GM13977 (cell line): ENCODE measurements around the gene PRM3.

Experiments used
- DNase-seq: peaks from one replicate; pipeline ENCODE4 v3.0.0; 2012; ENCODE audit warnings: low spot score
- in situ Hi-C: fragments of 300-500 bp; cut with MboI; formaldehyde crosslinking; loops from one replicate; pipeline ENCODE4 v1.12.0; 2022; ENCODE audit warnings: low sequenced_read_pairs, low pct_unique_long_range_greater_than_20kb, mixed read lengths, inconsistent platforms; ENCODE audit not compliant: unreplicated experiment
- TF ChIP-seq, protein P1 (sequence below): IDR thresholded peaks from 2 replicates; pipeline ENCODE4 v1.5.1; 2012; ENCODE audit warnings: mild to moderate bottlenecking, control low read depth; ENCODE audit not compliant: insufficient read depth; ENCODE audit errors: extremely low read depth, missing control alignments

Gene PRM3

DNA sequence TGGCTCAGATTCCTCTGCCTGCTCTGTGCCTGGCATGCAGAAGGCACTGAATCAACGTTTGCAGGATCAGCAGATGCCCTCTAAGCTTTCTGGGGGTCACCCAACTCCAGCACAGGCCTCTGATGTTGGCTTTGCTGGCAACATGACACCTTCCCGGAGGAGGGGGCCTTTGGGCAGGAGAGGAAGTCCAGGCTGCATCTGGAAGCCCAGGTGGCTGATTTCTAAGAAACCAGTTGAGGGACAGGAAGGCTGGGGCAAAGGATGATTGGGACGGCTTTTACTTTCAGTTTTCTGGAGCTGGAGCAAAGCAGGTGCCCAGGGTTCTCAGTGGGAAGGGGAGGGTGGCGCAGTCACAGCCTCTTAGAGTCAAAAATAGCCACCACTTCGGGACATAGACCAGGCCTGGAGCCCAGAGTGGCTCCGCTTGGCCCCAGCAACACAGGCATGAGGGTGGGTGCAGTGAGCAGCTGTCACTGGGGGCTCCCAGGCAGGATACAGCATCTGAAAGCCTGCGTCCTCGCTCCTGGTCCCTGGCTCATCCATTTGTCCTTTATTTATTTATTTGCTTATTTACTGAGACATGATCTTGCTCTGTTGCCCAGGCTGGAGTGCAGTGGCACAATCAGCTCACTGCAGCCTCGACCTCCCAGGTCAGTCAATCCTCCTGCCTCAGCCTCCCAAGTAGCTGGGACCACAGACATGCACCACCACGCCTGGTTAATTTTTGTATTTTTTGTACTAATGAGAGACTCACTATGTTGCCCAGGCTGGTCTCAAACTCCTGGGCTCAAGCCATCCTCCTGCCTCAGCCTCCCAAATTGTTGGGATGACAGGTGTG lies 32.6 kb downstream of the PRM3 start:
- DNase-seq, result no peak
- TF ChIP-seq, protein P1, sequence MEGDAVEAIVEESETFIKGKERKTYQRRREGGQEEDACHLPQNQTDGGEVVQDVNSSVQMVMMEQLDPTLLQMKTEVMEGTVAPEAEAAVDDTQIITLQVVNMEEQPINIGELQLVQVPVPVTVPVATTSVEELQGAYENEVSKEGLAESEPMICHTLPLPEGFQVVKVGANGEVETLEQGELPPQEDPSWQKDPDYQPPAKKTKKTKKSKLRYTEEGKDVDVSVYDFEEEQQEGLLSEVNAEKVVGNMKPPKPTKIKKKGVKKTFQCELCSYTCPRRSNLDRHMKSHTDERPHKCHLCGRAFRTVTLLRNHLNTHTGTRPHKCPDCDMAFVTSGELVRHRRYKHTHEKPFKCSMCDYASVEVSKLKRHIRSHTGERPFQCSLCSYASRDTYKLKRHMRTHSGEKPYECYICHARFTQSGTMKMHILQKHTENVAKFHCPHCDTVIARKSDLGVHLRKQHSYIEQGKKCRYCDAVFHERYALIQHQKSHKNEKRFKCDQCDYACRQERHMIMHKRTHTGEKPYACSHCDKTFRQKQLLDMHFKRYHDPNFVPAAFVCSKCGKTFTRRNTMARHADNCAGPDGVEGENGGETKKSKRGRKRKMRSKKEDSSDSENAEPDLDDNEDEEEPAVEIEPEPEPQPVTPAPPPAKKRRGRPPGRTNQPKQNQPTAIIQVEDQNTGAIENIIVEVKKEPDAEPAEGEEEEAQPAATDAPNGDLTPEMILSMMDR, result no peak
- in situ Hi-C loops, result no loop called here

DNA sequence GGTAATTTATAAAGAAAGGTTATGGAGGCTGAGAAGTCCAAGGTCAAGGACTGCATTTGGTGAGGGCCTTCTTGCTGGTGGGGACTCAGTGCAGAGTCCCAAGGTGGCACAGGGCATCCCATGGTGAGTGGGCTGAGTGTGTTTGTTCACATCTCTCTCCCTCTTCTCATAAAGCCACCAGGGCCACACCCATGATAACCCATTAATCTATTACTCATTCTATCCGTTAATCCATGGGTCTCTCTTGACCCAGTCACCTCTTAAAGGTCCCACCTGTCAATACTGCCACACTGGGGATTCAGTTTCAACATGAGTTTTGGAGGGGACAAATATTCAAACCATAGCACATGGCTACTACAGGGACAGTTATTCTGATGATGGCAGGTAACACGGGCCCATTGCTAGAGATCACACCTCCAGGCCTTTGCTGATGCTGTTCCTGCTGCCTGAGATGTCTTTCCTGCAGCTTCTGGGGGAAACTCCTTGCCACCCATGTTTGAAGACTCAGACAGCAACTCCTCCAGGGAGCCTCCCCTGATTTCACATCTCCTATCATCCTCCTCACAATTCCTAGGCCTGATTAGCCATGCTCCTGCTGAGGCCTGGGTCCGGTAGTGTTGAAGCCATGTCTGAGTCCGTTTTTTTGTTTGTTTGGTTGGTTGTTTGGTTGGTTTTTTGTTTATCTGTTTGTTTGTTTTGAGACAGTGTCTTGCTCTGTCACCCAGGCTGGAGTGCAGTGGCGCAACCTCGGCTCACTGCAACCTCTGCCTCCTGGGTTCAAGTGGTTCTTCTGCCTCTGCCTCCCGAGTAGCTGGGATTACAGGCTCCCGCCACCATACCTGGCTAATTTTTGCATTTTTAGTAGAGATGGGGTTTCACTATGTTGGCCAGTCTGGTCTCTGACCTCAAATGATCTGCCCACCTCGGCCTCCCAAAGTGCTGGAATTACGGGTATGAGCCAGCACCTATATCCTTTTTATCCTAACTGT lies 33.5 kb downstream of the PRM3 start:
- in situ Hi-C loops, result no loop called here
- TF ChIP-seq, protein P1, result no peak
- no peak for DNase-seq

DNA sequence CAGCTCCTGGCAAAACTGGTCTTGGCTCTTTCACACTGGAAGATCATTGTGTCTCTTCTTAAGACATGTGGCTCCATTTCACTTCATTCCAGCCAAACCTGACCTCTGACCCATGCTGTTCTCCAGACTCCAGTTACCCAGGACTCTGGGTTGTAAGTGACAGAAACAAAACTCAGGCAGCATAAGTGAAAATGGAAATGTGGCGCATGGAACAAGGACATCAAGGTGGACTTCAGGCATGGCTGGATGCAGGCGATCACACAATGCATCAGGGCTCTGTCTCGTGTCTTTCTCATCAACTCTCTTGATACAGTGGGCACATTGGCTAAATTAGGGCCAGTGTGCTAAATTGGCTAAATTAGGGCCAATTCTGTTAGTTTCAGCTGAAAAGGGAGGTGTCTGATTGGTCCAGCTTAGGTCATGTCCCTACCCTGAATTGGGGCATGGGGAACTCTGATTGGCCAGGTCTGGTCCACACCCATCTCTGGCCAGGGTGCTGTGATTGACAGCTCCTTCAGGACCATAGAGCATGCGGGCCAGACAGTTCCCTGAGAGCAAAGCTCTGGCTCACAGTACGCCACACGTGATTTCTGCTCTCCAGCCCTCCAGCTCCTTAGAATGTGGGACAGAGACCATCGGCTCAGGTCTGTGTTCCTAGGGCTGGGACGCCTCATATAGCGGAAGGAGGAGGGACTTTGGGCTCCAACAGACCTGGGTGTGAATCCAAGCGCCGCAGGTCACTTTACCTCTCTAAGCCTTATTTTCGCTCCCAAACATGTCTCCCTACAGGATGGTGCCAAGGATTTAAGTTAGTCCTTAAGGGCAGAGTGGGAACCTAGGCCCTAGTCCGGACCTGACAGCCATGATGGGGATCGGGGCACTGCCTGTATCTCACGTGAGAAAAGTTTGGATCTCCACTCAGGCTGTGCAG lies 34.9 kb downstream of the PRM3 start:
- in situ Hi-C loops, result no loop called here
- TF ChIP-seq, protein P1, result no peak
- DNase-seq, result no peak

DNA sequence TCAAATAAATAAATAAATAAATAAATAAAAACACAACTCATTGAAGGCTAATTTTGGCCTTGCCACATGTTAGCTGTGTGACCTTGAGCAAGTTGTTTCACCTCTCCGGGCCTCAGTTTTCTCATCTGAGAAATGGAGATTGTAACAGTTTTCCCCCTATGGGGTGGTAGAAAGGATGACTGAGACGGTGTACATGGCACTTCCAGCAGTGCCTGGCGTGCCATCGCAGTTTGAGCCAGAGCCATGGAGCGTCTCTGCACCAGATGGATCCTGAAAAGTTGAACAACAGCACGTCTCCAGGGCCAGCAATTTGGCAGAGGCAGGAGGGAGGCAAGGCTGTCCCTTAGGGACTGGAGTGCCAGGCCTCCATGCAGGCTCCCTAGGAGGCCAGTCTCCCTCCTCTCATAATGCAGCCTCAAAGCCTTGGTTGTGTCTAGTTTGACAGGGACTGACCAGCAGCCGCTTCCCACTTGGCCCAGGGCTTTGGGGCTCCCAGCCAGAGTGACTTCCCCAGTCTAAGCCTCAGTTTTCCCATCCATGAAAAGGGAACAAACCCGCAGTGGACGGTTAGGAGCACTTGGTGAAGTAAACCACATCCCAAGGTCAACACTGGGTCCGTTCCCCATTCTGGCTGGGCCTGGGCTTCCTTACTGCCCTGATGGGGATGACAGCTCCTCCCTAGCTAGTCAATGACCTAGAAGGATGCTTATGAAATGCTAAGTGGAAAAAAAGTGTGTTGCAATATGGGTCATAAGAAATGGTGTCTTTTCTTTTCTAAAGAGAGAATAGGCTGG lies 36.8 kb downstream of the PRM3 start:
- TF ChIP-seq, protein P1, result no peak
- in situ Hi-C loops, result no loop called here
- DNase-seq, result no peak

DNA sequence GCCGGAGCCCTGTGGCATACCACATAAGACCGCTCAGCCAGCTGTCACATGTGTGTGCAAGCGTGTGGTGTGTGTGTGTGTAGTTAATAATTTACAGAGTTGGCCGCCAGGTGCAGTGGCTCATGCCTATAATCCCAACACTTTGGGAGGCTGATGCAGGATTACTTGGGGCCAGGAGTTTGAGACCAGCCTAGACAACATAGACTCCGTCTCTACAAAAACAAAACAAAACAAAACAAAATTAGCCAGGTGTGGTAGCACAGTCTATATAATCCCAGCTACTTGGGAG lies 37.8 kb downstream of the PRM3 start:
- no peak for DNase-seq
- in situ Hi-C loops, result no loop called here
- TF ChIP-seq, protein P1, result no peak
